Neural progenitor cell (in vitro differentiated cells): ENCODE data around the gene TBC1D24. TPM values are rescaled to one million over a fixed set of nuclear protein-coding genes. Genes with fewer than 3 reads are reported as not detected.
"Not testable (repeated sequence)": the region's sequence is repeated elsewhere in the genome, so short reads cannot be mapped to it uniquely, and the experiment has no call there.

Source experiments
- DNase-seq: peaks from one replicate; pipeline ENCODE4 v3.0.0-alpha.2; 2016; ENCODE audit warnings: low spot score
- H2AFZ ChIP-seq: fragments of 200-600 bp; sonication (generic); replicated peaks from 2 replicates; pipeline ENCODE4 v1.6.1; 2016; ENCODE audit warnings: antibody characterized with exemption
- H3F3A ChIP-seq: fragments of 200-600 bp; sonication (generic); 2 replicates; pipeline ENCODE4 v1.6.1; 2016; ENCODE audit warnings: antibody characterized with exemption, low read depth
- H3K27ac ChIP-seq: fragments of 200-600 bp; sonication (generic); 2 replicates; pipeline ENCODE4 v1.5.1; 2016; ENCODE audit warnings: mild to moderate bottlenecking
- H3K27me3 ChIP-seq: fragments of 200-600 bp; sonication (generic); 2 replicates; pipeline ENCODE4 v1.6.1; 2016; ENCODE audit warnings: mild to moderate bottlenecking, moderate library complexity
- H3K36me3 ChIP-seq: fragments of 200-600 bp; sonication (generic); 2 replicates; pipeline ENCODE4 v1.5.1; 2016
- H3K4me1 ChIP-seq: fragments of 200-600 bp; sonication (generic); 2 replicates; pipeline ENCODE4 v1.6.1; 2016; ENCODE audit warnings: mixed run types
- H3K4me2 ChIP-seq: fragments of 200-600 bp; sonication (generic); 2 replicates; pipeline ENCODE4 v1.6.1; 2016
- H3K4me3 ChIP-seq: fragments of 200-600 bp; sonication (generic); 2 replicates; pipeline ENCODE4 v1.5.1; 2016
- H3K79me2 ChIP-seq: fragments of 200-600 bp; sonication (generic); 2 replicates; pipeline ENCODE4 v1.6.1; 2016; ENCODE audit warnings: low read depth
- H3K9ac ChIP-seq: fragments of 200-600 bp; sonication (generic); 2 replicates; pipeline ENCODE4 v1.6.1; 2016
- H3K9me3 ChIP-seq: fragments of 200-600 bp; sonication (generic); 2 replicates; pipeline ENCODE4 v1.5.1; 2016; ENCODE audit warnings: low read depth
- H4K20me1 ChIP-seq: fragments of 200-600 bp; sonication (generic); 2 replicates; pipeline ENCODE4 v1.6.1; 2016; ENCODE audit warnings: low read depth
- H3K27ac Mint-ChIP-seq: 3 replicates; pipeline ENCODE4 v1.8.0; 2021; ENCODE audit warnings: mixed read lengths
- H3K27me3 Mint-ChIP-seq: 2 replicates; pipeline ENCODE4 v1.8.0; 2022; ENCODE audit warnings: low read depth, mild to moderate bottlenecking, inconsistent platforms, moderate library complexity, mixed read lengths; ENCODE audit not compliant: insufficient read depth
- H3K36me3 Mint-ChIP-seq: 3 replicates; pipeline ENCODE4 v1.8.0; 2021; ENCODE audit warnings: mixed read lengths
- H3K4me1 Mint-ChIP-seq: 3 replicates; pipeline ENCODE4 v1.8.0; 2021; ENCODE audit warnings: mixed read lengths
- H3K4me3 Mint-ChIP-seq: 3 replicates; pipeline ENCODE4 v1.8.0; 2021; ENCODE audit warnings: mild to moderate bottlenecking, moderate library complexity, mixed read lengths
- H3K9me3 Mint-ChIP-seq: 3 replicates; pipeline ENCODE4 v1.8.0; 2020; ENCODE audit warnings: mixed read lengths
- CTCF ChIP-seq: fragments of 200-600 bp; sonication (generic); IDR thresholded peaks from 2 replicates; pipeline ENCODE4 v1.5.1; 2017; ENCODE audit warnings: antibody characterized with exemption, mild to moderate bottlenecking
- EZH2 ChIP-seq: fragments of 200-600 bp; sonication (generic); IDR thresholded peaks from 2 replicates; pipeline ENCODE4 v1.6.1; 2017; ENCODE audit warnings: antibody characterized with exemption, mild to moderate bottlenecking, moderate library complexity
- EZH2phosphoT487 ChIP-seq: fragments of 200-600 bp; sonication (generic); IDR thresholded peaks from 2 replicates; pipeline ENCODE4 v1.6.1; 2017; ENCODE audit warnings: antibody characterized with exemption
- total RNA-seq: library from RNA; depleted of rRNA; stranded (reverse); fragments of >200 nt; gene quantifications from 2 replicates; pipeline ENCODE4 v1.2.3, GENCODE V29; 2015; ENCODE audit warnings: low replicate concordance

Gene TBC1D24
- total RNA-seq, 1 donor from 2014 or later, result 8.2 TPM

- Histone ChIP-seq H3K4me3 (peak overlapping the region; percentile 62), H3K79me2 (no peaks in the 10 kb centered on the region), H3K27me3 (peaks cover 13% of the 10 kb centered on the region), H3K4me2 (peak overlapping the region; percentile 83), H3F3A (peaks cover 11% of the 10 kb centered on the region), H3K9me3 (no peaks in the 10 kb centered on the region), H3K9ac (no peak overlapping the region), H3K27ac (no peak overlapping the region), H3K4me1 (no peaks in the 10 kb centered on the region), H2AFZ (peak overlapping the region; percentile 74), H3K36me3 (no peaks in the 10 kb centered on the region), H4K20me1 (no peaks in the 10 kb centered on the region)
- DNase-seq, result peak; percentile 22
- H3K9me3 Mint-ChIP-seq, result no peaks in the 10 kb centered on the region
- H3K4me1 Mint-ChIP-seq, result peaks cover 23% of the 10 kb centered on the region
- TF ChIP-seq CTCF (no peak), EZH2 (no peak), EZH2phosphoT487 (no peak)
- H3K27me3 Mint-ChIP-seq, result peaks cover 24% of the 10 kb centered on the region
- peak overlapping the region; percentile 47 for H3K27ac Mint-ChIP-seq
- H3K4me3 Mint-ChIP-seq, result peak overlapping the region; percentile 89
- no peaks in the 10 kb centered on the region for H3K36me3 Mint-ChIP-seq
These were observed 57.7 kb downstream of the TBC1D24 start for GRCh38 chr16:2532494-2533141.

DNA sequence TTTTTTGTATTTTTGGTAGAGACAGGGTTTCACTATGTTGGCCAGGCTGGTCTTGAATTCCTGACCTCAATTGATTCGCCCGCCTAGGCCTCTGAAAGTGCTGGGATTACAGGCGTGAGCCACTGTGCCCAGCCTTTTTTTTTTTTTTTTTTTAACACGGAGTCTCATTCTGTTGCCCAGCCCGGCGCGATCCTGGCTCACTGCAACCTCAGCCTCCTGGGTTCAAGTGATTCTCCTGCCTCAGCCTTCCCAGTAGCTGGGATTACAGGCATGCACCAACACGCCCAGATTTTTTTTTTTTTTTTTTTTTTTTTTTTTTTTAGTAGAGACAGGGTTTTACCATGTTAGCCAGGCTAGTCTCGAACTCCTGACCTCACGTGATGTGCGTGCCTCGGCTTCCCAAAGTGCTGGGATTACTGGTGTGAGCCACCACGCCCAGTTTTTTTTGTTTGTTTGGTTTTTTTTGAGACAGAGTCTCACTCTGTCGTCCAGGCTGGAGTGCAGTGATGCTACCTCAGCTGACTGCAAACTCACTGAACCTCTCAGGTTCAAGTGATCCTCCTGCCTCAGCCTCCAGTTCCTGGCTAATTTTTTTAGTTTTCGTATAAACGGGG is 58.3 kb downstream of the TBC1D24 start:
- H3F3A ChIP-seq, result peaks cover 11% of the 10 kb centered on the region
- peak overlapping the region; percentile 83 for H3K4me2 ChIP-seq
- not testable (repeated sequence) for H4K20me1 ChIP-seq, H3K9me3 Mint-ChIP-seq, H2AFZ ChIP-seq, H3K36me3 Mint-ChIP-seq, H3K4me1 ChIP-seq, H3K27ac Mint-ChIP-seq, H3K9me3 ChIP-seq, H3K36me3 ChIP-seq, DNase-seq, H3K79me2 ChIP-seq, H3K27ac ChIP-seq, H3K9ac ChIP-seq
- Mint-ChIP-seq H3K27me3 (peaks cover 24% of the 10 kb centered on the region), H3K4me1 (peaks cover 23% of the 10 kb centered on the region), H3K4me3 (peak overlapping the region; percentile 89)
- peaks cover 13% of the 10 kb centered on the region for H3K27me3 ChIP-seq
- peak overlapping the region; percentile 62 for H3K4me3 ChIP-seq

GRCh38 chr16:2533912-2534311 is 59.0 kb downstream of the TBC1D24 start:
- Histone ChIP-seq H3K9ac (no peak overlapping the region), H2AFZ (no peak overlapping the region), H3K4me2 (no peak overlapping the region), H3K4me3 (no peak overlapping the region), H4K20me1 (peaks cover 4% of the 10 kb centered on the region), H3K4me1 (no peaks in the 10 kb centered on the region), H3K79me2 (peaks cover 5% of the 10 kb centered on the region), H3K9me3 (no peaks in the 10 kb centered on the region), H3K27me3 (peaks cover 13% of the 10 kb centered on the region), H3F3A (peaks cover 11% of the 10 kb centered on the region), H3K36me3 (no peaks in the 10 kb centered on the region), H3K27ac (no peak overlapping the region)
- Mint-ChIP-seq H3K9me3 (no peaks in the 10 kb centered on the region), H3K4me1 (peaks cover 26% of the 10 kb centered on the region), H3K36me3 (no peaks in the 10 kb centered on the region), H3K4me3 (peak overlapping the region; percentile 79), H3K27me3 (peaks cover 24% of the 10 kb centered on the region), H3K27ac (no peak overlapping the region)
- DNase-seq, result no peak
- TF ChIP-seq CTCF (no peak), EZH2 (no peak), EZH2phosphoT487 (no peak)

- Histone ChIP-seq H3F3A (peaks cover 11% of the 10 kb centered on the region), H3K27me3 (peaks cover 13% of the 10 kb centered on the region)
- not testable (repeated sequence) for H3K36me3 Mint-ChIP-seq, H3K4me3 ChIP-seq, DNase-seq, H3K9me3 Mint-ChIP-seq, H3K27ac Mint-ChIP-seq, H3K4me1 ChIP-seq, H3K36me3 ChIP-seq, H3K79me2 ChIP-seq, H3K27ac ChIP-seq, H4K20me1 ChIP-seq, H3K9ac ChIP-seq, H2AFZ ChIP-seq, H3K9me3 ChIP-seq, H3K4me2 ChIP-seq
- Mint-ChIP-seq H3K4me1 (peaks cover 28% of the 10 kb centered on the region), H3K4me3 (peak overlapping the region; percentile 79), H3K27me3 (peaks cover 24% of the 10 kb centered on the region)
These were observed 59.4 kb downstream of the TBC1D24 start for GRCh38 chr16:2534335-2534734.
